Esophagus squamous epithelium (tissue), 4 donors: ENCODE data around the gene SCG3.

Source experiments
- POLR2A ChIP-seq, 4 donors: fragments of 450-650 bp; IDR thresholded peaks; one replicate each; pipeline ENCODE4 v1.6.1; 2017; ENCODE audit warnings: antibody characterized with exemption in 4 of 4, mild to moderate bottlenecking in 4 of 4, moderate library complexity in 3 of 4
- TF ChIP-seq, protein P1 (sequence below), 6 experiments: fragments of 450-650 bp in 4 of 6; fragments of 200-600 bp in 2 of 6; sonication (generic) in 2 of 6; IDR thresholded peaks; one replicate each; pipeline ENCODE4 v1.5.1; 2016 to 2019; ENCODE audit warnings: antibody characterized with exemption in 6 of 6, mild to moderate bottlenecking in 4 of 6, moderate library complexity in 4 of 6

DNA sequence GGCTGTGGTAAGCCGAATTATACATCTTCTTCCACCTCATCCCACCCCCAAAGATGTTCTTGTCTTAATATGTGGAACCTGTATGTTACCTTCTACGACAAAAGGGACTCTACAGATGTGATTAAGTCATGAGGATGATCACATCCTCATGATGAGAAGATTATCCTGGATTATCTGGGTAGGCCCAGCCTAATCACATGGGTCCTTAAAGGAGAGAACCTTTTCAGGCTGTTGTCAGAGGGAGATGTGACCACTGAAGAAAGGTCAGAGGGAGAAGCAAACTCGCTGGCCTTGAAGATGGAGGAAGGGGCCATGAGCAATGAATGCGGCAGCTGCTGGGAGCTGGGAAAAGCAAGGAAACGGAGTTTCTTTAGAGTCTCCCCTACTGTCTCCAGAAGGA, 12.9 kb upstream of the SCG3 start:
- TF ChIP-seq, protein P1, sequence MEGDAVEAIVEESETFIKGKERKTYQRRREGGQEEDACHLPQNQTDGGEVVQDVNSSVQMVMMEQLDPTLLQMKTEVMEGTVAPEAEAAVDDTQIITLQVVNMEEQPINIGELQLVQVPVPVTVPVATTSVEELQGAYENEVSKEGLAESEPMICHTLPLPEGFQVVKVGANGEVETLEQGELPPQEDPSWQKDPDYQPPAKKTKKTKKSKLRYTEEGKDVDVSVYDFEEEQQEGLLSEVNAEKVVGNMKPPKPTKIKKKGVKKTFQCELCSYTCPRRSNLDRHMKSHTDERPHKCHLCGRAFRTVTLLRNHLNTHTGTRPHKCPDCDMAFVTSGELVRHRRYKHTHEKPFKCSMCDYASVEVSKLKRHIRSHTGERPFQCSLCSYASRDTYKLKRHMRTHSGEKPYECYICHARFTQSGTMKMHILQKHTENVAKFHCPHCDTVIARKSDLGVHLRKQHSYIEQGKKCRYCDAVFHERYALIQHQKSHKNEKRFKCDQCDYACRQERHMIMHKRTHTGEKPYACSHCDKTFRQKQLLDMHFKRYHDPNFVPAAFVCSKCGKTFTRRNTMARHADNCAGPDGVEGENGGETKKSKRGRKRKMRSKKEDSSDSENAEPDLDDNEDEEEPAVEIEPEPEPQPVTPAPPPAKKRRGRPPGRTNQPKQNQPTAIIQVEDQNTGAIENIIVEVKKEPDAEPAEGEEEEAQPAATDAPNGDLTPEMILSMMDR (IDR thresholded peaks at IDR 0.05): no peak
- no peak for TF ChIP-seq POLR2A (IDR thresholded peaks at IDR 0.05)
